Activated CD8-positive, alpha-beta T cell treated with anti-CD3 and anti-CD28 coated beads for 36 hours (primary cell): Measurements from ENCODE around the gene PYGB. TPM values are rescaled to one million over a fixed set of nuclear protein-coding genes. Genes with fewer than 3 reads are reported as not detected.

Experiments
- ATAC-seq: fragments of 200-7000 bp; cut with Tn5 transposase; one replicate; pipeline ENCODE4 v1.10.0; 2021; ENCODE audit warnings: mild to moderate bottlenecking, moderate library complexity
- CTCF ChIA-PET: fragments of 350-600 bp; sonication (Branson Sonifier 250); formaldehyde crosslinking; loops from one replicate; lab custom pipeline; 2021; ENCODE audit warnings: antibody characterized with exemption; lab: Charles Lee
- POLR2A ChIA-PET: fragments of 350-600 bp; sonication (Branson Sonifier 250); formaldehyde crosslinking; loops from one replicate; lab custom pipeline; 2021; ENCODE audit warnings: antibody characterized with exemption; lab: Charles Lee
- DNase-seq: peaks from one replicate; pipeline ENCODE4 v3.0.0-alpha.2; 2020
- H3K27ac Mint-ChIP-seq: one replicate; pipeline ENCODE4 v1.8.0; 2021; ENCODE audit warnings: mild to moderate bottlenecking, mixed read lengths
- H3K27me3 Mint-ChIP-seq: one replicate; pipeline ENCODE4 v1.8.0; 2021; ENCODE audit warnings: mixed read lengths
- H3K36me3 Mint-ChIP-seq: one replicate; pipeline ENCODE4 v1.8.0; 2021; ENCODE audit warnings: low read depth, mixed read lengths
- H3K4me1 Mint-ChIP-seq: one replicate; pipeline ENCODE4 v1.8.0; 2021; ENCODE audit warnings: low read depth, mixed read lengths
- H3K4me3 Mint-ChIP-seq: one replicate; pipeline ENCODE4 v1.8.0; 2021; ENCODE audit warnings: mild to moderate bottlenecking, moderate library complexity, mixed read lengths
- H3K9me3 Mint-ChIP-seq: one replicate; pipeline ENCODE4 v1.8.0; 2021; ENCODE audit warnings: mixed read lengths
- intact Hi-C: fragments of 100-400 bp; cut with micrococcal nuclease; formaldehyde crosslinking; loops from one replicate; pipeline ENCODE4 v1.10.0; 2022
- total RNA-seq, 2 experiments: library from RNA; stranded (reverse); gene quantifications; one replicate each; pipeline ENCODE4 v1.2.3, GENCODE V29; 2021
- TF ChIP-seq, protein P1 (sequence below): fragments of 200-600 bp; IDR thresholded peaks from one replicate; pipeline ENCODE4 v1.8.0; 2022; ENCODE audit warnings: antibody characterized with exemption, mild to moderate bottlenecking

PYGB gene
- total RNA-seq, 2 experiments from 2014 or later = 26.1 to 26.5 TPM

DNA sequence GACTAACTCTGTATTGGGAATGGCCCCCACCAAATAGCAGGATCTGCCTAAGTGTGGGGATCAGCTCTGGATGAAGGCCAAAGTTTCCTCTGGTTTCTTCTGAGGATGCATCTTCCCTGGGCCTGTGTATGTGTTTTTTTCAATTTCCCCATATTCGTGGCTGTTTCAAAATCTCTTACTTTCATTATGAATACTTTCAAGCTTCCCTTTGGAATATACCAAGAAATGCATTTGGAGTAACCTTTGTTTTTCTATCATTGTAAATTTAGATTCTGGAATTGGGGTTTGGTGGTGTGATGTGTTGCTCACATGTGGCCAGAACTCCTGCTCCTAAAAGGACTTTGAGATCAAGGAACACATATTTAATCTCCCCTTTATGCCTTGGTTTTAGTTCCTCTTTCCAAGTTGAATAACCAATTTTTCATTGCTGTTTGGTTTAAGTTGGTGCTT is 44.0 kb upstream of the PYGB start:
- Mint-ChIP-seq H3K4me3 (no peak overlapping the region), H3K4me1 (peaks cover 31% of the 10 kb centered on the region), H3K27ac (no peak overlapping the region), H3K36me3 (no peaks in the 10 kb centered on the region), H3K27me3 (no peaks in the 10 kb centered on the region), H3K9me3 (no peaks in the 10 kb centered on the region)
- DNase-seq = no peak
- ChIA-PET POLR2A (interaction anchor here (0.5 to 2.0 kb wide), 3 partner anchors 26 to 151 kb away, joined by 3 to 6 read pairs (median 3); no protein-coding TSS in a partner anchor), CTCF (interaction anchor here (0.7 to 0.9 kb wide), 3 partner anchors 17 to 211 kb away, joined by 3 read pairs; no protein-coding TSS in a partner anchor)
- ATAC-seq = no peak
- intact Hi-C loops = no loop called here
- TF ChIP-seq, protein P1, sequence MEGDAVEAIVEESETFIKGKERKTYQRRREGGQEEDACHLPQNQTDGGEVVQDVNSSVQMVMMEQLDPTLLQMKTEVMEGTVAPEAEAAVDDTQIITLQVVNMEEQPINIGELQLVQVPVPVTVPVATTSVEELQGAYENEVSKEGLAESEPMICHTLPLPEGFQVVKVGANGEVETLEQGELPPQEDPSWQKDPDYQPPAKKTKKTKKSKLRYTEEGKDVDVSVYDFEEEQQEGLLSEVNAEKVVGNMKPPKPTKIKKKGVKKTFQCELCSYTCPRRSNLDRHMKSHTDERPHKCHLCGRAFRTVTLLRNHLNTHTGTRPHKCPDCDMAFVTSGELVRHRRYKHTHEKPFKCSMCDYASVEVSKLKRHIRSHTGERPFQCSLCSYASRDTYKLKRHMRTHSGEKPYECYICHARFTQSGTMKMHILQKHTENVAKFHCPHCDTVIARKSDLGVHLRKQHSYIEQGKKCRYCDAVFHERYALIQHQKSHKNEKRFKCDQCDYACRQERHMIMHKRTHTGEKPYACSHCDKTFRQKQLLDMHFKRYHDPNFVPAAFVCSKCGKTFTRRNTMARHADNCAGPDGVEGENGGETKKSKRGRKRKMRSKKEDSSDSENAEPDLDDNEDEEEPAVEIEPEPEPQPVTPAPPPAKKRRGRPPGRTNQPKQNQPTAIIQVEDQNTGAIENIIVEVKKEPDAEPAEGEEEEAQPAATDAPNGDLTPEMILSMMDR = no peak

DNA sequence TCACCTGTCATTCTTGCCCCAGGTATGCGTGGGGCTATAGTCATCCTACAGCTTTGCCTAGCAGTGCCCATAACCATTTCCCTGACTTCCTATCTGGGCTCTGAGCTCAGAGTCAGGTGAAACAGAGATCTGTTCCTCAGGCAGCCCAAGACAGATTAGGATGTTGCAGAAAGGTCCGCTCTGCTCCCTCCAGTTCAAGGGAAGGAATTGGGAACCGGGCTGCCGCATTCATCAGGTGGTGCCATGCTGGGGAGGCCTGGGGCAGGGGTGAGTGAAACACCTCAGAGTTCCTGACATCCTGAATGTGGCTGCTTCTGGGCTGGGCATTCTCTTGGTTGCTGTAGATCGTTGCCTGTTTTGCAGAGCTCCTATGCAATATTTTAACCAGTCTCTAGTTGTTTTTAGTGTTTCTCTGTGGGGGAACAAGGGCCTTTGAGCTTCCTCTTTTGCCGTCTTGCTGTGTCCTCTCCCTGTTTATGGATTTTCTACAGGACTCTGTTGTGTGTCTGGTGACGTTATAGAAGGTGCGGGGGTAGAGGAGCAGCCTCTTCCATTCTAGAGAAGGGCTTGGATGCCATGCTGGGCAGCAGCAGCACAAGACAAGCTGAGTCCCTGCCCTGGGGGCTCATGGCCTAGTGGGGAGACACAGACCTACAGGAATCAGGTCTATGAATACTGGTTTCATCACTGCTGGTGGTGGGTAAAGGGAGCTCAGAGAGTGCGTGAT is 43.2 kb upstream of the PYGB start:
- no peak overlapping the region for H3K4me3 Mint-ChIP-seq
- DNase-seq (no peak), ATAC-seq (no peak)
- H3K27ac Mint-ChIP-seq = no peak overlapping the region
- ChIA-PET CTCF (no interaction called here), POLR2A (interaction anchor here (0.6 to 2.0 kb wide), 2 partner anchors 25 to 98 kb away, joined by 3 to 6 read pairs; no protein-coding TSS in a partner anchor)
- intact Hi-C loops = no loop called here
- no peaks in the 10 kb centered on the region for H3K27me3 Mint-ChIP-seq
- no peaks in the 10 kb centered on the region for H3K9me3 Mint-ChIP-seq
- peaks cover 24% of the 10 kb centered on the region for H3K4me1 Mint-ChIP-seq
- no peaks in the 10 kb centered on the region for H3K36me3 Mint-ChIP-seq
- TF ChIP-seq, protein P1 = no peak

DNA sequence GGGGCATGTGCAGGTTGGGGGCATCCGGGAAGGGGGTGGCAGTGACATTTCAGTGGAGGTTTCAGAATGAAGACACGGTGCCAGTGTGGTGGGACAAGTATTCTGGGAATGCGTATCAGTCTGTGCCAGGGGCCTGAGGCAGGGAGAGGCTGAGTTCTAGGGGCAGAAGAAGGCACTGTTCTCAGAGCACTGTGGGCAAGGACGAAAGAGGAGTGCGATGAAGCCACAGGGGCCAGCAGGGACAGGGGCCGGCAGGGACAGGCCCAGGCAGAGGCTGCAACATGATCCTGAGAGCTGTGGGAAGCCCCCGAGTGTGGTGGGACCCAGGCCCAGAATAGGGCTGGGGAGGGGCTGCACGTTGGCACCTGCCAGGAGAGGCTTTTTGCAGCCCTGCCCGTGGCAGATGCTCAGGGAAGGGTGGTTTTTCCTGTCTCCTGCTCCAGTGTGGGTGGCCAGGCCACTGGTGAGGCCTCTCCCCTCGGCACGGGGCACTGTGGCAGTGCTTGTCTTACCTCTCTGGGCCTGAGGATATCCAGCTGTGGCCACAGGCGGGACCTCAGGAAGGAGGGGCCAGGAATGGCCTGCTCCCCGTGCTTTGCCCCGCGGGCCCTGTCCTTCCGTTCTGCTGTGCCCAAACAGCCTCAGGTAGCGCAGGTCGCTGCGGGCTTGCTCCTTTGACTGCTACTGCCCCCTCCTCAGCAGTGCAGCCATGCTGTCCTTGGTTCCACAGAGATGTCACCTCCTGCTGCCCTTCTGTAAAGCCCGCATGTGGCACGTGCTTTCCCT is 42.4 kb upstream of the PYGB start:
- TF ChIP-seq, protein P1 = no peak
- ATAC-seq (no peak), DNase-seq (no peak)
- no peaks in the 10 kb centered on the region for H3K9me3 Mint-ChIP-seq
- no peaks in the 10 kb centered on the region for H3K36me3 Mint-ChIP-seq
- intact Hi-C loops = no loop called here
- H3K4me3 Mint-ChIP-seq = no peak overlapping the region
- H3K27me3 Mint-ChIP-seq = no peaks in the 10 kb centered on the region
- ChIA-PET POLR2A (interaction anchor here (2.0 kb wide), 1 partner anchor 24 kb away, joined by 6 read pairs; no protein-coding TSS in a partner anchor), CTCF (no interaction called here)
- no peak overlapping the region for H3K27ac Mint-ChIP-seq
- peaks cover 21% of the 10 kb centered on the region for H3K4me1 Mint-ChIP-seq

DNA sequence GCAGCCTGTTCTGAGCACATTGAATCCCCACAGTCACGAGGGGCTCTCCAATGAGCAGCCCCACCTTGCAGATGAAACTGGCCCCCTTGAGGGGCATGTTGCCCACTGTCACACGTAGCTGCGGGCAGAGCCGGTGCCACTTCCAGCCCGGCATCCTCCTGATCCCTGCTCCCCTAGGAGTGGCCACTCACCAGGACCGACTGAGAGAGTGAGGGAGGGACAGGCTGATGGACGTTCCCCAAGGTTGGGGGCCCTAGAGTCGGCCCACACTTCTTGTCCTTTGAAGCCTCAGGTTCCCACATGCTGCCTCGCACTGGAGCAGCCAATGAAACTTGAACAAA is 41.9 kb upstream of the PYGB start:
- Mint-ChIP-seq H3K4me3 (no peak overlapping the region), H3K36me3 (no peaks in the 10 kb centered on the region), H3K27me3 (no peaks in the 10 kb centered on the region), H3K4me1 (peaks cover 15% of the 10 kb centered on the region), H3K9me3 (no peaks in the 10 kb centered on the region), H3K27ac (no peak overlapping the region)
- intact Hi-C loops = no loop called here
- ChIA-PET CTCF (no interaction called here), POLR2A (no interaction called here)
- TF ChIP-seq, protein P1 = no peak
- no peak for DNase-seq
- no peak for ATAC-seq
